HG02943 (cell line): ENCODE measurements around the gene CA11.

ENCODE experiments used
- ATAC-seq: cut with Tn5 transposase; IDR thresholded peaks from one replicate; pipeline ENCODE4 v1.9.1; 2021; ENCODE audit warnings: mild to moderate bottlenecking, low read depth, moderate library complexity; ENCODE audit not compliant: unreplicated experiment

CA11 gene

DNA sequence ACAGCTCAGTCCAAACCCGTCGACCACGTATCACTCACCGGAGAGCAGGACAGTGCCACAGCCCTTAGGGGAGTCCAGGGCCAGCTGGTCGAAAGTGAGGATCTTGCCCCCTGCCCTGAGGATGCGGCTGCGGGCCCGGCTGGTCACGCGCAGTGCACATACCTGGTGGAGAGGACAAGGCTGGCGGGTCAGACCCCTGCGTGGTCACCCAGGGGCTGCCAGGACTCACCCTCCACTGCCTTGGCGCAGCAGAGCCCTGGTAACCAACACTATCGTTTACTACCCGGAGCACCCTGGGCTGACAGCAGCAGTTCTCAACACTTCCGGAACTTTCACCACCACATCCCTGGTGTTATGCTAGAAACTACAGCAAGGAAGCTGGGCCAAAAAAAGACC is 29.9 kb downstream of the CA11 start:
- ATAC-seq = no peak

- no peak for ATAC-seq
Observed at GRCh38 chr19:48615231-48616040, 30.6 kb downstream of the CA11 start.

DNA sequence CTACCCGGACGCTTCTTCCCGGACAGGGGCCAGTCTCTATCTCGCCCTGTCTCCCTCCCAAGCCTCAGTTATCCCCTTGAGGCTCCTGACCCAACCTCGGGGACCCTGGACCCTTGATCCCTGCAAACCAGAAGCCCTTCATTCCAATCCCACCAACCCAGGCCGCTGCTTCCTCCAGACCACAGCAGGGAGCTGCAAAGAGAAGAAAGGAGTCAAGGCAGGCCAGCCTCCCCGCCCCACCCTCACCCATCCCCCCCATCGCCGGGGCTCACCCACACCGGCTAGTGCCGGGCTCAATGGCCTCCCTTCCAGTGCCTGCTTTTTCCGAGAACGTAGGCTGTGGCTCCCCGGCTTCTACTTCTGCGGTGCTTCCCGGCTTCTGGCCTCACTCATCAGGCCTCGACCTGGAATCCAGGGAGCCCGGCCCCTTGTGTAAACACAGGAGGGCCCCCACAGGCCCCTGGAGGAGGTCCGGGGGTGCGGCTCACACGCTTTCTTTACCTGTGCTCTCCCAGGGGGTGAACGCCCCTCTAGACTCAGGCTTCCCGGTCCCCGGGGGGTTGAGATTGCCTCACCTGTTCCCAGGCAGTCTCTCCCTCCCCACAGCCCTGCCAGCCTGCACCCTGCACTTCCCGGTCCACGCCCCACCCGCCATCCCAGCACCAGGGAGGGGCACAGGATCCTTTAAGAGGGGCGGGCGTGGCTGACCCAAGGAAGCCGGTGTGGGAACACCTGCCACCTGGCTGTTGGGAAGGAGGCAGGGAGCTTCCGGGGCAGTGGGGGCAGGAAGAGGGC is 31.4 kb downstream of the CA11 start, which contains the start of gene FAM83E:
TSS of gene FAM83E (minus strand) at position 641 of the 795 bp plus-strand sequence. CDS start 1,704 bp downstream, outside the sequence.
- no peak for ATAC-seq

DNA sequence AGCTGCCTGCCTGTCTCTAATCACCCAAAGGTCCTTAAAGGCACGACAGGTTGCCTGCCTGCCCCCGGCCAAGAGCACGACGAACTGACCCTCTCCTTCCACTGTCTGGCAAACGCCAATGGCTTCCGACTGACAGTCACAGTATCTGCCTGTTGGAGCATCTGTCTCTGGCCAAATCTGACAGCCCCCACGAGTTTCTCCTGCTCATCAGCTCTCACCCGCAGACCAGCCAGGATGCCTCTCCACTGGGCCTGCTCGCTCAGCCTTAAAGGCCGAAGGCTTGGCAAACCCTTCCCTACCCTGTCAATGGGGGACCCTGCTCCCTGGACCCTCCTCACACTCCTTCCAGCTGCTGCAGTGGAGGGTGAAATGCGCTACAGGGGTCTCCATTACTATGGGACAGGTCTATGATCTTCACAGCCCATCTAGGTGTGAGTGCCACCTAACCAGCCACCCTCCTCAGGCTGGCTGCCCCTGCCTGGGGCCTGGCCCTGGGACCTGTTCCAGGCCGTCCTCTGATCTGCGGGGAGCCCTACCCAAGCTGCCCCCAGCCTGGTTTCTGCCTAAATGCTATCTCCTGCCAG is 32.0 kb downstream of the CA11 start:
- no peak for ATAC-seq

- ATAC-seq = no peak
Observed at GRCh38 chr19:48613024-48613851, 32.7 kb downstream of the CA11 start.

DNA sequence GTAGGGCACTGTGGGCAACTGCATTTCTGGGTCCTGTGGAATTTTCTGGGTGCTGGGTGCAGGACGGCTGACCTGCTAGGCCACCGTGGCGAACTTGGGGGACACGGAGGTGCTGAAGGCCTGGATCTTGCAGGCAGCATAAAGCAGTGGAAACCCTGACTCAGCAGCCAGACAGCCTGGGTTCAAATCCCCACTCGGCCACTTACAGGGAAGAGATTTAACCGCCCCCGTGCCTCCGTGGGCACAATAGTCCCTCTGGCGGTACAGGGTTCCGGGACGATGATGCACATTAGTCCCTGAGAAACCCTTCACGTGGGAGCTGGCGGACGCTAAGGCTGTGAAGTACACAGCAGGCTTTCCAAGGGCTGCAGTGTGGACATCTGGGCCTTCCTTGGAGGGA is 34.1 kb downstream of the CA11 start:
- ATAC-seq = no peak

- no peak for ATAC-seq
Observed at GRCh38 chr19:48609571-48610108, 36.3 kb downstream of the CA11 start.

- ATAC-seq = peak; percentile 62
Observed at GRCh38 chr19:48608798-48609263, 37.2 kb downstream of the CA11 start.

- no peak for ATAC-seq
Observed at GRCh38 chr19:48607359-48607755, 38.6 kb downstream of the CA11 start.

DNA sequence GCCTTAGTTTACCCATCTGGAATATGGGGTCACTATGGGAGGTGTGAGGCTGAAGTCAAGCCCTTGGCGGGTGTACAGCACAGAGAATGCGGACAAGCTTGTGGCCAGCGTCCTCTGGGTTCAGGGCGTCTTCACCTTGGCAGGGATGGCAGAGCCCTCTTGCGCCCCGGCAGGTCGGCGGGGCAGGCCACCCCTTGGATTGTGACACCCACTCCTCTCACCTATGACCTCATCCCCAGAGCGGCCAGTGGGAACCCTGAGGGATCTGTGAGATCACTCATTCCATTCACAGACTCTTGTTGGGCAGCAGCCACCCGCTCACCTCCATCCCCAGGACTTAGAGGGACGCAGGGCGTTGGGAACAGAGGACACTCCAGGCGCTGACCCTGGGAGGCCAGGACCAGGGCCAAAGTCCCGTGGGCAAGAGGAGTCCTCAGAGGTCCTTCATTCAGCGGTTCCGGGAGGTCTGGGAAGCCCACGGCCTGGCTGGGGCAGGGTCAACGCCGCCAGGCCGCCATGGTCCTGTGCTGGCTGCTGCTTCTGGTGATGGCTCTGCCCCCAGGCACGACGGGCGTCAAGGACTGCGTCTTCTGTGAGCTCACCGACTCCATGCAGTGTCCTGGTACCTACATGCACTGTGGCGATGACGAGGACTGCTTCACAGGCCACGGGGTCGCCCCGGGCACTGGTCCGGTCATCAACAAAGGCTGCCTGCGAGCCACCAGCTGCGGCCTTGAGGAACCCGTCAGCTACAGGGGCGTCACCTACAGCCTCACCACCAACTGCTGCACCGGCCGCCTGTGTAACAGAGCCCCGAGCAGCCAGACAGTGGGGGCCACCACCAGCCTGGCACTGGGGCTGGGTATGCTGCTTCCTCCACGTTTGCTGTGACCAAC is 39.3 kb downstream of the CA11 start, which contains the start of gene SPACA4:
TSS of gene SPACA4 (plus strand) at position 280 of the 896 bp plus-strand sequence. CDS start at position 517, 237 bp downstream.
- no peak for ATAC-seq

DNA sequence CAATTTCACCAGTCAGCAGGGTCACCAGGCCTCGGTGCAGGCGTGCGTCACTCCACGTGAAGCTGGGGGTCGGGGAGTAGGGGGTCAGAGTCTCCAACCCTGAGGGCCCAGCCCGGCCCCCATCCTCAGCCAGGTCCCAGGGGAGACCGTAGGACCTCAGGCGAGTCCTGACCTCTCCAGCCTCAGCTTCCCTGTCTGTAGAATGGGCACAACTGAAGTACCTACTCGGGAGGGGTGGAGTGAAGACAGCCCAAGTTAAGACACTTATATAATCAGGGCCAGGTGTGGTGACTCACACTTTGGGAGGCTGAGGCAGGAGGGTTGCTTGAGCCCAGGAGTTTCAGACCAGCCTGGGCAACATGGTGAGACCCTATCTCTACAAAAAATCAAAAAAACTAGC is 42.1 kb downstream of the CA11 start:
- ATAC-seq = no peak

DNA sequence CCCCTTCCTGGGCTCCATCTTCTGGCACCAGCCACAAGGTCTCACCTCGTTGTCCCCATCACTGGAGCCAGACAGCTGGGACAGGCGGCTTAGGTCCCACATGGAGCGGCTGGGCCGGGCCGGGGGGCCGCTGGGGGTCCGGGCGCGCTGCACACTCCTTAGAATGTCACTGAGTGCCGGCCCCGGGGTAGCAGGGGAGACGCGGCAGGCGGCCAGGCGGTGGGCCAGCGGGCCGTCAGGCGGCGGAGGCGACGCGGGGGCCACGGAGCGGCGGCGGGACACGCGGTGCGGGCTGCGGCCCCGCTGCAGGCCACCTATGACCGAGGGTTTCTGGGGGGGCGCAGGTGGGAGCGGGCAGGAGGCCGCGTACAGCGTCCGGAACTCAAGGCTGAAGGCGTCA is 42.5 kb downstream of the CA11 start:
- no peak for ATAC-seq

- ATAC-seq = no peak
Observed at GRCh38 chr19:48603001-48603400, 43.0 kb downstream of the CA11 start.

- ATAC-seq = no peak
Observed at GRCh38 chr19:48600679-48601417, 45.1 kb downstream of the CA11 start.

- ATAC-seq = no peak
Observed at GRCh38 chr19:48598996-48599700, 46.8 kb downstream of the CA11 start.

DNA sequence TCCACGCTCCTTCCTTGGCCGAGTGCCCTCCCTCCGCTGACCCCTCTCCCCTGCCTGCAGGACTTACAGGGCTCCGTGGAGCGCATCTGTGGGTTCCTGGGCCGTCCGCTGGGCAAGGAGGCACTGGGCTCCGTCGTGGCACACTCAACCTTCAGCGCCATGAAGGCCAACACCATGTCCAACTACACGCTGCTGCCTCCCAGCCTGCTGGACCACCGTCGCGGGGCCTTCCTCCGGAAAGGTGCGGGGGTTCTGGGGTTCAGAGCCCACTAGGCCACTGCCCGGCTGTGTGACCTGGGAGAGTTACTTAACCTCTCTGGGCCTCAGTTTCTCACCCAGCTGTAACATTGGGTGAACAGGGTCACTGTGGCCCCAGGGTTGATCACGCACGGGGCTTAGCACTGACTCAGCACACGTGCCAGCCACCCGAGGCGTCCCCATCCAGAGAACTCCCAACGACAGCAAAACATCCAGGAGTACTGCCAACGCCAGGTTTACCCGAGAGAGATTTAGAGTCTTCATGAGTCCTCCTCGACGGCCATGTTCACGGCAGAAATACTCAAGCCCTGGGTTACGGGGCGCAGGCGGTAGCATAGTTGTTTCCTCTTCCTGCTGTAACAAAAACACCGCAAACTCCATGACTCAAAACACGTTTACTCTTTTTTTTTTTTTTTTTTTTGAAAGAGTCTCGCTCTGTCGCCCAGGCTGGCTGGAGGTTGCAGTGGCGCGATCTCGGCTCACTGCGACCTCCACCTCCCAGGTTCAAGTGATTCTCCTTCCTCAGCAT is 49.1 kb downstream of the CA11 start:
- no peak for ATAC-seq

DNA sequence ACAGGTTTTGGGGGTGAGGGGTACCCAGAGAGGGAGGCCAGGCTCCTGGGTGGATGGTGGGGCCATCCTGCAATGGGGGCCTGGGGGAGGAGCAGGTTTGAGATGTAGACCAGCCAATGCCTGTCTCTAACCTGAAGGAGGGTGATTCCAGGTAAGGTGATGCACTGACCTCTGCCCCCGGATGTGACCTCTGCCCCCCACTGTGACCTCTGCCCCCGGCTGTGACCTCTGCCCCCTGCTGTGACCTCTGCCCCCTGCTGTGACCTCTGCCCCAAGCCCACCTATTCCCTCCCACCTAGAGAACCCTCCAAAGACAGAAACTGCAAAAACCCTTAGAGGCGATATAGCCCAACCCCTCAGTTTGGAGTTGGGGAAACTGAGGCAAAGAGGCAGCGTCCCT is 49.8 kb downstream of the CA11 start:
- no peak for ATAC-seq
